HG03159 (cell line): ENCODE measurements around the gene INTS6L.
"Not testable (repeated sequence)": the region's sequence is repeated elsewhere in the genome, so short reads cannot be mapped to it uniquely, and the experiment has no call there.

ENCODE experiments used
- ATAC-seq: cut with Tn5 transposase; IDR thresholded peaks from one replicate; pipeline ENCODE4 v1.9.1; 2021; ENCODE audit warnings: mild to moderate bottlenecking, moderate library complexity; ENCODE audit not compliant: unreplicated experiment

INTS6L gene

GRCh38 chrX:135594453-135594852, 74.0 kb downstream of the INTS6L start:
- not testable (repeated sequence) for ATAC-seq

GRCh38 chrX:135595543-135595942, 75.1 kb downstream of the INTS6L start:
- no peak for ATAC-seq

GRCh38 chrX:135596495-135596894, 76.0 kb downstream of the INTS6L start:
- ATAC-seq: no peak

GRCh38 chrX:135605906-135606305, 85.4 kb downstream of the INTS6L start:
- no peak for ATAC-seq

- ATAC-seq: not testable (repeated sequence)
These were observed 104.1 kb downstream of the INTS6L start for GRCh38 chrX:135624408-135625204.

- ATAC-seq: no peak
These were observed 105.5 kb downstream of the INTS6L start for GRCh38 chrX:135625995-135626394.

DNA sequence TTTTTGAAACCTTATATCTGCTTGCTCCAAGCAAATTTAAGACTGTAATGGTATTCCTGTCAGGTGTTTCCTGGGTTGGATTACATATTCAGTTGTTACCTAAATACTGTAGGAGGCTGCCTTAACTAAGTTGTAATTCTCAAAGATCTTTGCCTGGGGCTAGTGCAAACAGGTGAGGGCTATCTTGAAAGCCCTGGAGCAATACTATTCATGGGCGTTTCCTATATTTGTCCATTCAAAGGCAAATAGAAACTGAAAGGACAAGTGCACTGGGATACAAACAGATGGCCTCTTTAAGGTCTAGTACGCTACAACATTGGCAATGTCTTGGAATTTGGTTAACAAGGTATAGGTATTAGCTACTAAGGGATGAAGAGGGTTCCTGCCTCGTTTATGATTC, 108.9 kb downstream of the INTS6L start:
- ATAC-seq: no peak
